HG02938 (cell line): ENCODE results near the gene NFIC.
"Not testable (repeated sequence)": the region's sequence is repeated elsewhere in the genome, so short reads cannot be mapped to it uniquely, and the experiment has no call there.

Source experiments
- ATAC-seq: cut with Tn5 transposase; IDR thresholded peaks from one replicate; pipeline ENCODE4 v1.9.1; 2021; ENCODE audit warnings: mild to moderate bottlenecking, moderate library complexity; ENCODE audit not compliant: unreplicated experiment

NFIC gene

DNA sequence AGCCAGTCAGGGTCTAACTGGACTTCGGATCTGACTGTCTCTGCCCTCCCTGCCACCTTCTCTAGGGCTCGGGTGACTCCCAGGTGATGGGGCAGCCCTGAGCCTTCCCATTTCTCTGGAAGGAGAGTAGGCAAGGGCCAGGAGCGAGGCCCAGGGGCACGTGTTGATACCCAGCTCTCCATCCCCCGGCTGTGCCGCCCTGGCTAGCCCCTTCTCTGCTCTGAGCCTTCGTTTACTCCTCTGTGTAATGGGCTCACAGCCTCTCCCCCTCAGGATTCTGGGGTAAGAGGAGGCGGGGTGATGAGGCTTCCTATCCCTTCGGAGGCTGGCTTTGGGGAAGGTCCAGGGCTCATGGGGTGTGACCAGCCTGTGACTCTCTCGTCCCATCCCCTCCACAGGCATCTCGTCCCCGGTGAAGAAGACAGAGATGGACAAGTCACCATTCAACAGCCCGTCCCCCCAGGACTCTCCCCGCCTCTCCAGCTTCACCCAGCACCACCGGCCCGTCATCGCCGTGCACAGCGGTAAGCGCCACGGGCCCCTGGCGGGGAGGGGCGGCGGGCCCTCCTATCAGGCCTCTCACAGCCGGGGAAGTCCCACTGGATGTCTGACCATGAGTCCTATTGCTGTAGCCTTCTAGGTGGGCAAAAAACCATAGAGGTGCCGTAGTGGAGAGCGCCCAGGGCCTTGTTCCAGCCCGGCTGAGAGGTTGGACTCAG lies 82.4 kb downstream of the NFIC start:
- ATAC-seq = no peak

DNA sequence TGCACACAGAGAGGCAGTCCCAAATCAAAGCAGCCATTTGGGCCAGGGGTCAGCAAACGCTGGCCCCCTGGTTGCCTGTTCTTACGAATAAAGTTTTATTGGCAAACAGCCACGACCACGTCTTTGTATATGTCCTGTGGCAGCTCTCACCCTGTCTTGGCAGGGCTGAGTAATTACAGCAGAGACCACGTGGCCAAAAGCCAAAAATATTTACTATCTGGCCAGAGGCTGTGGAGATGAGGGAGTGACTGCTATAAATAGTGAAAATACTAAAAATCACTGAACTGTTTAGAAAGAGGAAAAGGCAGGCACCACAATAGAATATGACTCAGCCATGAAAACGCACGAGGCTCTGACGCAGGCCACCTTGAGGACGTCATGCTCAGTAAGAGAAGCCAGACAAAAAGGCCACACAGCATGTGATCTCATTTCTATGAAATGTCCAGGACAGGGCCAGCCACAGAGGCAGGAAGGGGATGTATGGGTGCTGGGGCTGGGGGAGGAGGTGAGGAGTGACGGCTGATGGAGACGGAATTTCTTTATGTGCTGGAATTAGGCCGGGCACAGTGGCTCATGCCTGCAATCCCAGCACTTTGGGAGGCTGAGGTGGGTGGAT lies 84.5 kb downstream of the NFIC start:
- ATAC-seq = no peak

DNA sequence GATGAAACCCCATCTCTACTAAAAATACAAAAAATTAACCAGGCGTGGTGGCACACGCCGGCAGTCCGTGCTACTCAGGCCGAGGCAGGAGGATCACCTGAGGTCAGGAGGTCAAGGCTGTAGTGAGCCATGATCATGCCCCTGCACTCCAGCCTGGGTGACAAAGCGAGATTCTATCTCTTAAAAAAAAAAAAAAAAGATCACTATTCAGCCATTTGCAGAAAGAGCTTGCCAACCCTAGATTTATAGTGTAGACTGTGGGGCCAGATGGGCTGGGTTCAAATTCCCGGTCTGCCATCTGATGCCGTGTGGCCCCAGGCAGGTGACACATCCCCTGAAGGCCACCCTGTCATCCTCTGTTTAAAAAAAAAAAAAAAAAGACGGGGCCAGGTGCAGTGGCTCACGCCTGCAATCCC lies 85.1 kb downstream of the NFIC start:
- no peak for ATAC-seq

DNA sequence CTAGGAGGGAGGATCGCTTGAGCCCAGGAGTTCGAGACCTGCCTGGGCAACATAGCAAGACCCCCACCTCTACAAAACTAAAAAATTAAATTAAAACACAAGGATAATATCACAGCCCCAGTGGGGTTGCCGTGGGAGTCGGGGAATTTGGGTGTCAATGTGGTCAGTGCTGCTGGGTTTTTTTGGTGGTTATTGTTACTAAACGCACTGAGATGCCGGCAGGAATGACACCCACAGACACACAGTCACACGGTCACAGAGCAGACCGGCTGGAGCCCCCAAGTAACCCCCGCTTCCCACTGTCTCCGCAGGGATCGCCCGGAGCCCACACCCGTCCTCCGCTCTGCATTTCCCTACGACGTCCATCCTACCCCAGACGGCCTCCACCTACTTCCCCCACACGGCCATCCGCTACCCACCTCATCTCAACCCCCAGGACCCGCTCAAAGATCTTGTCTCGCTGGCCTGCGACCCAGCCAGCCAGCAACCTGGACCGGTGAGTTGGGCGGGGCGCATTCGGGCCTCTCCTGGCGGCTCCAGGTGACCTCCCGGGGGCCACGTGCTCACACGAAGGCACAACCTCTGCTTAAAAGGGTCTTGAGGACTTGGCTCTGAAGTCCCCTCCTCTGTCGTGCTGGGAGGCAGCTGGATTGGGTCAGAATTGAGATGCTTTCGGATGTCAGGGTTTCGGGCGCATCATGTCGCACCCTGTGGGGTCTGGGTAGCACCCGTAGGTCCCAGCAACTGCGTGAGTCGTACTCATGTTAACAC lies 86.0 kb downstream of the NFIC start:
- no peak for ATAC-seq

DNA sequence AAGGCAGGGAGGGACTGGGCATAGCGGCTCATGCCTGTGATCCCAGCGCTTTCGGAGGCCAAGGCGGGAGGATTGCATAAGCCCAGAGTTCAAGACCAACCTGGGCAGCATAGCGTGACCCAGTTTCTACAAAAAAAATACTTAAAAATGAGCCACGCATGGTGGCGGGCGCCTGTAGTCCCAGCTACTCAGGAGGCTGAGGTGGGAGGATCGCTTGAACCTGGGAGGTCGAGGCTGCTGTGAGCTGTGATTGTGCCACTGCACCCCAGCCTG lies 86.5 kb downstream of the NFIC start:
- not testable (repeated sequence) for ATAC-seq

DNA sequence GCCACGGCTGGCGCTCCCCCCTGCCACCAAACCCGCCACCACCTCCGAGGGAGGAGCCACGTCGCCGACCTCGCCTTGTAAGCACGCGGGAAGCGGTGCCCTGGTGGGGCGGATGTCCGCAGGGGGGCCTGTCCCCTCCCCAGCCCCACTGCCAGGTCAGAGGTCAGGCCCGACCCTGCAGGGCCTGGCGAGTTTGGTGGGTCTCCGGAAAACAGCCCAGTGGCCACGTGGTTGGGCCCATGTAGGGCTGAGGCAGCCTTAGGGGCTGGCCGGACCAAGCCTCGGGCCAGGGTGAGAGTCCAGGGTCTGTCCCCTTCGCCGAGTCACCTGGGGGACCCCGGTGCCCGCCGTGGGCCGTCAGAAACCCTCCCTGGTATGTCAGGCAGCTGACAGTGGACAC lies 87.5 kb downstream of the NFIC start:
- no peak for ATAC-seq

DNA sequence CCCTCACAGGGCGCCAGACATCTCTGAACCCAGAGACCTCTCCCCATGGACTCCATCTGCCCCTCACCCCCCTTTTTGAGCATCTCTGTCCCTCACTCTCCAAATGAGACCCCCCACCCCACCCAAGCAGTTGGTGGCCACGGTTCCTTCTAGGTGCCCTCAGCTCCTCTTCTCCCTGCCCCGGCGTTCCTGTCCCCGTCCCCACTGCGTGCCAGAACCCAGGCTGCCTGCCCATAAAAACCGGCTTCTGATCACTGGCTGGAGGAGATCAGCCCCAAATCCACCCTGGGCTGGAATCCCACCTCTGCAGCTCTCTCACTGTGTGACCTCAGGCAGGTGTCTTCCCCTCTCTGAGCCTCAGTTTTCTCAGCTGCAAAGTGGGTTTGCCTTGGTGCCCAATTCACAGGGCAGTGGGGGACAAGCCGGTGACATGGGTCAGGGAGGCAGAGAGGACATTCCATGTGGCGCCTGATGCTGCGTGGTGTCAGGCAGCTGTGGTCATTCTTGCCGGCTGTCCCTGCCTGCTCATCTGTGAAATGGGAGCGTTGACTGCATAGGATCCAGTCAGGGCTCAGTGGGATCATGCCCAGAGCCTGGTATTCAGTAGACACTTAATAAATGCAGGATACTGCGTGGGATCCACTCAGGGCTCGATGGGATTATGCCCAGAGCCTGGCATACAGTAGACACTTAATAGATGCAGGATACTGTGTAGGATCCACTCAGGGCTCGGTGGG lies 88.4 kb downstream of the NFIC start:
- no peak for ATAC-seq

DNA sequence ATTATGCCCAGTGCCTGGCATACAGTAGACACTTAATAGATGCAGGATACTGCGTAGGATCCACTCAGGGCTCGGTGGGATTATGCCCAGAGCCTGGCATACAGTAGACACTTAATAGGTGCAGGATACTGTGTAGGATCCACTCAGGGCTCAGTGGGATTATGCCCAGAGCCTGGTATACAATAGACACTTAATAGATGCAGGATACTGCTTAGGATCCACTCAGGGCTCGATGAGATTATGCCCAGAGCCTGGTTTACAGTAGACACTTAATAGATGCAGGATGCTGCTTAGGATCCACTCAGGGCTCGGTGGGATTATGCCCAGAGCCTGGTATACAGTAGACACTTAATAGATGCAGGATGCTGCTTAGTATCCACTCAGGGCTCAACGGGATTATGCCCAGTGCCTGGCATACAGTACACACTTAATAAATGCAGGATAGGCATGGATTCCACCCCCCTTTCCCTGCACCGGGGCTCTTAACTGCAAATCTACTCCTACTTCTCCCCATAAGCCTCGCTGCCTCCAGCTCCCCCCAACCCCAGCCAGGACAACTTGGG lies 89.1 kb downstream of the NFIC start:
- no peak for ATAC-seq

DNA sequence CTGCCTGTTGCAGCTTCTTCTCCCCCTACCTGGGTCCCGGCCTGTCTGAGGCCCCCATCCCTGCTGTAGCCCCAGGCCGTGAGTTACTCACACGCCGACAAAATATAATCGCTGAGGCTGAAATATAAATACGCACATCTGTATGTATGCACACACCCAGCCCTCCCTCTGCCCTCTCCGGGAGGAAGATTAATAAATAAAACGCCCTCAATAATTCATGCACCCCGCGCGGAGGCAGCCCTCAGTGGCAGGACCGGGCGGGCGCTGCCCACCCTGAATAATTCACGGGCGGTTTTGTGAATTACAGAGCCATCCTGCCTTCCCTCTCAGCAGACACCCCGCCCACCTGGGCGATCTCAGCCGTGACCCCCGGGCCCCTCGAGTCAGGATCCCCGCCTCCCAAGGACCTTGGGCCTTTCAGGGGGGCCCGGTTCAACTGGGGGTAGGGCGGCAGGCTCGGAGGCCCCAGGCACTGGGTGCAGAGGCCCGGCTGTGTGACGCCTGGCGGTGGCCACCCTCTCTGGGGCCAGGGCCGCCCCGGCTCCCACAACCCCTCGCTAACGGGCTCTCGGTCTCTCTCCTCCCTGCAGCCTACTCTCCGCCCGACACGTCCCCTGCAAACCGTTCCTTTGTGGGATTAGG lies 89.7 kb downstream of the NFIC start:
- ATAC-seq = no peak

DNA sequence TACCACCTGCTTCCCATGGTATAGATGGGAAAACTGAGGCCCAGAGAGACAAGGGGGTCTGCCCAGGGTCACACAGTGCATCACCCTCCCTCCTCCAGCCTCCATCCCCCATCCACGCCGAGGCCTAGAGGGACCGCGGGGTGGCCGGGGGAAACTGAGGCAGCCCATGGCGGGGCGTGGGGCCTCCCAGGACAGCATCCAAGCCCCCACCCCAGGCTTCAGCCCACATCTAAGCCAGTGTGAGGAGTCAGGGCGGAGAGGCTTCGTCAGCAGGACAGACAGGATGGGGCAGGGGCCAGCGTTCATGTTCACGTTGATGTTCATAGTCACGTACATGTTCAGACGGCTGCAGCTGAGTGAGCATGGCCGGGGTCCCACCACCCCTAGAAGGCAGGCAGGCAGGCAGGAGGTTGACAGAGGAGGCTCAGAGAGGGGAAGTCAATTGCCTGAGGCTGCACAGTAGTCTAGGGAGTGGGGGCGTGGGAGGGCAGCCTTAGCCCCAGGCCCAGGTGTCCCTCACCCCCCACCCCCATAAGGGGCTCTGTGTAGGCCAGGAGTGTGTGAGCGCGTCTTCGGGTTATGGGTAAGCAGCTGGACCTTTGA lies 90.6 kb downstream of the NFIC start:
- ATAC-seq = no peak

DNA sequence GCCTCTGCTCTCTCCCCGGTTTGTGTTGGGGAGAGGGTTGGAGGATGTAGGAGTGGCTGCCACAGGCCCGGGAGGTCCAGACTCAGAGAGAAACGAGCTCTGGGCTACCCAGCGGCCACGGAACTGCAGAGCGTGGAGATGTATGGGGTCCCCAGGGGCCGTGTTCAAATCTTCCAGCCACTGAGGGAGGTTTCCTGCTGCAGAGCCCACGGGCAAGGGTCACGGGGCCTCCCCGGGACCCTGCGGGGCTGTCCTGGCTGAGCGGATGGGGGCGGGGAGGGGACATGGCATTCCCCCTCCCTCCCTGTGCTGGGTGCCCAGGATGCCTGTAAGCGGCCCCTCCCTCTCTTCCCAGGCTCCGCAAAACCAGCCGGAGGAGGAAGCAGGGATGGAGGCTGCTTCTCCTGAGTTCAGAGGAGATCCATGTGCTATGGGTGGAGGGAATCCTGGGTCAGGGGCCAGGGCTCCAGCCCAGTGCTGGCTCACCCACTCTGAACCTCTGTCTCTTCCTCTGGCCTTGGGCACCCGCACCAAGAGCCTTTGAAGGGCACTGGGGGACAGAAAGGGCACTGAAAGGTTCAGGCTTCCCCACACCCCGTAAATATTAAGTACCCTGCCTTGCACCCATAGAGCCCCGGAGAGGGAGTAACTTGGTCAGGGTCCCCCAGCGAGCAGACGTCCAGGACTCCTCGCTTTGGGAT lies 91.3 kb downstream of the NFIC start:
- no peak for ATAC-seq

DNA sequence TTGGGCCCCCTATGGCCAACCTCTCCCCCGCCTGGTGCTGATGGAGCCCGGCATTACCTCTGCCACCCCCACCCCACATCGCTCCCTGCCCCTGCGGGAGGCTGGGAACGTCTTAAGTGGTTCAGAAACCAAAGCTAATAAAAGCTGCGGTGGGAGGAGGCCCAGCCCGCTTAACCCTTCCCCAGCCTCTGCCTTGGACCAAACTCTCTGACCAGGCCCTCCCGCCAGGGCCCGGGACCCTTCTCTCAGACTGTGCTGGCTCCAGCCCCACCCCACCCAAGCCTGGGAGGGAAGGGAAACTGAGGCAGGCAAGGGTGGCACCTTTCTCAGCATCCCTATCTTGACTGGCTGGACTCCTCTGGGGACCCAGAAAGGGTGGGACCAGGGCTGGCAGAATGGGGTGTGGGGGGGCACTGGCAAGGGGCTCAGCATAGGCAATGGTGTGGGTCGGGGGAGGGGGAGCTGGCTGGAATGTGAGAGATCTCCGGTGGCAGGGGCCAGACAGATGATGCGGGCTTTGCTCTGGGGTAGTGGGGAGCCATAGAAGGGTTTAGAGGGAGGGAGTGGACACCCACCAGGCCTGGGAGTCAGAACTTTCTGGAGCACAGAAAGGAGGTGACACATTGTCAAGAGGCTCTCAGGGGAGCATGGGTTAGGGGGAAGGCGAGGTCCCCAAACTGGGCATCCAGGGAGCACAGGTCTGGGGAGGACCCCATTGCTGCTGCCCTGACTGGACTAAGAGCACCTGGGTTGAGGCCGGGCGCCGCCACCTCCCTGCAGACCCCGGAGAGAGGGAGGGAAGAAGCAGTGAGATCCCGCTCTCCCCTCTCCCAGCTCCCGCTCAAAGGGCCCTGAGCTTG lies 92.1 kb downstream of the NFIC start:
- ATAC-seq = no peak

DNA sequence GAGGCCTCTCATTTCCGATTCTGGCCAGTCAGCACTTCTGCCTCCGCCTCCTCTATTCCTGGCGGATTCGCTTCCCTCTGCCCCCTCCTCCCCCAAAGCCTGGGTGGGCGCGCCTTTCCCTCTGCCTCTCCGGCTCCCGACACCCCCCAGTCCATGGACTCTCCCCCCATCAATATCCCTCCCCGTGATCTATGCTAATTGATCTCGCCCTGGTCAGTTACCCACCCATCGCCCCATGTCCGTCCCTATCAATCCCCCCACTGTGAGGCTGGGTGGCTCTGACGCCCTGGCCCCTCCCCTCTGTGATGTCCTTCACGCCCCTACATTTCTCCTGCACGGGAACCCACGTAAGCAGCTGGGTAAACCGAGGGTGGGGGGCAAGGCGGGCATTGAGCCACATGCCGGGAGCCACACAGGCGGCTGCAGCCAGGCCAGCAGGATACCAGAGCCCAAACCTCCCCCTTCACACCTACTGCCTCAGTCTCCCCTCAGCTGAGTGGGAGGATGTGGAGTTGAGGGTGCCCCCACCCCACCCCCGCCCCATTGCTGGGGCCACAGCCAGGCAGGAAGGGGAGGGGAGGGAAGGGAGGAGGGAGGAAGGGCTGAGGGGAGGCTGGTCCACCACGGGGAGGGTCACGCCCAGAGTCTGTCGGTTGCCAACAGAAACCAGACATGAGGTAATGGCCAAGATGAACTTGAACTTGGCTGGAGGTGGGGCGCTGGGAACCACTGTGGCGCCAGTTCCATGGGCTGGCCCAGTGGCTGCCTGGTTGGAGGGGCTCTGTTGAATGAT lies 92.9 kb downstream of the NFIC start:
- no peak for ATAC-seq

DNA sequence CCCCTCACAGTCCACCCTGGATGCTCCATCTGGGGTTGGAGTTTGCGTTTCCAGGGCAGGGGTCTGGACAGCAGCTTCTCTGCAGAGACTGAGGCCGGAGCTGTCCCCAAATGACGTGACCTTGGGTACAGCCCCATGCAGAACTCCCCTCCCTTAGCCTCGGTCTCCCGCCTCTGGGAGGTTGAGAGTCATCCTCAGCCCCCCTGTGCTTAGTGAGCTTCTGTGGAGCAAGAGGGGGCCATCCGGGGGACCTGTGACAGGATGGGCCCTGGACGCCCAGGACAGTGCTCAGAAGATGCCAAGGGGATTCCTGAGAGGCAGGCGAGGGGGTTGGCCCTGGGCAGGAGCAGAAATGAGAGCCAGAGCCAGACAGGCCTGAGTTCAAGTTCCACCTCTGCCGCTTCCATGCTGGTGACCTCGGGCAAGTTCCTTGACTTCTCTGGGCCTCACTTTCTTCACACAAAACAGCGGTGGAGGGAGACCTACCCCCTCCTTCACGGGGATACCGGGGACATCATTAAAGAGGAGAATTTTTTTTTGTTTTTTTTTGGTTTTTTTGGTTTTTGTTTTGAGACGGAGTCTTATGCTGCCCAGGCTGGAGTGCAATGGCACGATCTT lies 93.7 kb downstream of the NFIC start:
- no peak for ATAC-seq

DNA sequence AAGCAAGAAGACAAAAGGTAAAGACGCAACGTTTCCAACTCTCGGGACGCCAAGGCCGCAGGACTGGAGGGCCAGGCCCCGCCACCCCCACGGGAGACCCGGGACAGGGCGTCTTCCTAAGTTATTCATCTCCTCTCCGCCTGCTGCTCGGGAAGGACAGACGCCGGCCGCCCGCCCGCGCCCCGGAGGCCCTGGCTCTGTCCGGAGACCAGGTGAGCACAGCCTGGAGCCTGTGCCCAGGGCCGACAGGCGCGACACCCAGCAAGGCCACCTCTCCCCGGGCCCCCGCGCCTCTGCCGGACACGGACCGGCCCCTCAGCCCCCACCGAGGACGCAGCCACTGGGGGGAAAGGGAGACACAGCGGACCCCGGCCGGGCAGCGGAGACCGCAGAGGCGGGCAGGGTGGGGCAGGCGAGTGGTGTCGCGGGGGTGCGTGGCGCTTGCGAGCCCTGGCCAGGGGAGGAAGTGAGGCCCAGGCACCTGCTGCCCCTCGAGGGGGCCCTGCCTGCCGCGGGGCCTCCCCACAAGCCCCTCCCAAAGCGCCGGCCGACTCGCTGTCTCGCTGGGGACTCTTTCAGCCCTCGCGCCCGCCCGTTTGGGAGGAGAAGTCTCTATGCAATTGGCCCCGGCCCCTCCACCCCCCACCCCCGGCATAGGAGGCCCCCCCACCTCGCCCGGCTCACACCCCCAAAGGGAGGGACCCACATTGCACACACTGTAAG lies 96.8 kb downstream of the NFIC start:
- no peak for ATAC-seq

DNA sequence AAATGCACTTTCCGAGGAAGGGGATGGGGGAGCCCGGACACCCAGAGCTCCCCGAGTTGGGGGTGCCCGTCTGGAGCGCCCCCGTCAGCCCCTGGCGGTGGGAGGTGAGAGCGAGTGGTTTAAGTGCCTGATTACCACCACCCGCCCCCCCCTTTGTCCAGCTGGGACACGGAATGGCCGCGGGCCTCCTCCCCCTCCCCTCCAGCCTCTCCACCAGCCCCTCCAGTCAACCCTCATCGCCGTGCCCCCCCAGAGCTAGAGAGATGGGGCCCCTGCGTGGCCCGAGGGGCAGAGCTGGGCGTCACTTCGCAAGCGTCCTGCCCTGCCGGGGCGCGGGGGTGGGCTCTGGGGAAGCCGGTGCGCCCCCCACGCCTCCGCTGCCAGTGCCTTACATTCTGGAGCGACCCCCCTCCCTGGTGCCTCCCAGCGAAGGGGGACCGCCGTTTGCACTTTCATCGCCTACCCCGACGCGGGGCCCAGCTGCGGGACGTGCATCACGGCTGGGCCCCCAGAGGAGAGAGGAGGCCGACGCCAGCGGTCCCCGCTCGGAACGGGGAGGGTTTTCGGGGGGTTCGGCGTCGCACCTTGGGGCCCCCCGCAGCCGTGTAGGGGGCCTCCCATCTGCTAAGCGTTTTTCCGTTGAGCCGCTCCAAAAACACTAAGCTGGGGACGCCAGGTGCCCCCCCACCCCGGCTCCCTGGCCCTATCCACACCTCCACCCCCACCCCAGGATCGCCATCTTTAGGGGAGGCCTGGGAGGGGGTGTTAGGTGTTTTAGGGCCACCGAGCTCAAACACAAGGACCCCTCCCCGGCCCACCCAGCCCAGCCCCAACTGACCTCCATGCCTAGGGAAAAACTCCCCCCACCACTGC lies 97.6 kb downstream of the NFIC start:
- ATAC-seq = no peak
